ENCODE data around the gene POC5.

POC5 gene

DNA sequence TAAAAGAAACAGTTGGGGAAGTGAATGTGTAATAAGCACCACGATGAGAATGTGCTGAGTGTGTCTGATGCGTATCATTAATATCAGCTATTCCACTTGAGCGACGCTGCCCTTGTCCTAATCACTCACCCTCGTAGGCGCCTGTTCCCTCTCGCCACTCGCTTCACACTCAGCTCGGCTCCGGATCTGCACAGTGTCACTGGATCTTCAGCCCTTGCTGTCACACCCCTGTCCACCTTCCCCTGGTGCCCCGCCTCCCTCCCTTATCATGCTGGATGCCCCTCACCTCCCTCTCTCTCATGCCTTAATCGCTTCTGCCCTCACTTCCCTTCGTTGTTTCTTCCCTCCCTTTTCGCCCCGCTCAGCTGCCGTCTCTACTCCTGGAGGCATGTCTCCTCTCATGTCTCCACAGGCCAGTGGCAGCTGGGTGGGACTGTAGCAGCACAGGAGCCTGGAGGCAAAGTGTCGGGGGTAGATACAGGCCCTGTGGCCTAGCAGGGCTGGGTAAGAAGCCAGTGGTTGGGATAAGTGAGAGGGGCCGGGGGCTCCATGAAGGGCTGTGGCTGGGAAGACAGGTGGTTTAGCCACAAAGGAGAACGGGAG lies 62.4 kb downstream of the POC5 start:
- TF ChIP-seq GABPA (IDR thresholded peaks at IDR 0.05; ENCODE audit: low read depth): no peak
- TF ChIP-seq POLR2AphosphoS5 (IDR thresholded peaks at IDR 0.05; ENCODE audit: low read depth): no peak
- TF ChIP-seq CTCF (IDR thresholded peaks at IDR 0.05; ENCODE audit: insufficient read depth, low read length): no peak
- no peak overlapping the region for H3K4me3 ChIP-seq (replicated peaks; ENCODE audit: insufficient read depth, low read length)
- no peaks in the 10 kb centered on the region for H3K27me3 ChIP-seq (ENCODE audit: insufficient read depth, poor library complexity, severe bottlenecking)
- H3K27ac ChIP-seq (replicated peaks): no peak overlapping the region
- DNase-seq (ENCODE audit: low read depth in 1 of 2, low spot score in 1 of 2): no peak

DNA sequence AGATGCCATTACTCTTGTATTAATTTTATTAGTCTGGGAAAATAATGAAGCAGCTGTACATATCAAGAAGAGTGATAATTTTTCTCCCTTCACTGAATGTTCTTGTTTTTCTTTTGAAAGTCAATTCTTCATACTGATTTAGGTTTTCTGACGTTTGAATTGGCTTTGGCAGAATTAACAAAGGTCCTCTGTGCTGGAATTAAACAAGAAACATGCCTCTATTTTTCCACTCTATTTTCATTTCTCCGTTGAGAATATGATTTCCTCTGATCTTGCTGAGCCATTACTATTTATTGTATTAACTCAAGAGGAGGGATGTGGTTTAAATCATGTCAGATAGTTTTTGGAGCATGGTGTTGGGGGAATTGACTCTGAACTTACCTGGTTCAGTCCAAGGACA lies 63.7 kb downstream of the POC5 start:
- no peak for TF ChIP-seq POLR2AphosphoS5 (IDR thresholded peaks at IDR 0.05; ENCODE audit: low read depth)
- TF ChIP-seq SPI1 (IDR thresholded peaks at IDR 0.05; ENCODE audit: borderline replicate concordance, low read depth): no peak
- no peak for TF ChIP-seq CTCF (IDR thresholded peaks at IDR 0.05; ENCODE audit: insufficient read depth, low read length)

DNA sequence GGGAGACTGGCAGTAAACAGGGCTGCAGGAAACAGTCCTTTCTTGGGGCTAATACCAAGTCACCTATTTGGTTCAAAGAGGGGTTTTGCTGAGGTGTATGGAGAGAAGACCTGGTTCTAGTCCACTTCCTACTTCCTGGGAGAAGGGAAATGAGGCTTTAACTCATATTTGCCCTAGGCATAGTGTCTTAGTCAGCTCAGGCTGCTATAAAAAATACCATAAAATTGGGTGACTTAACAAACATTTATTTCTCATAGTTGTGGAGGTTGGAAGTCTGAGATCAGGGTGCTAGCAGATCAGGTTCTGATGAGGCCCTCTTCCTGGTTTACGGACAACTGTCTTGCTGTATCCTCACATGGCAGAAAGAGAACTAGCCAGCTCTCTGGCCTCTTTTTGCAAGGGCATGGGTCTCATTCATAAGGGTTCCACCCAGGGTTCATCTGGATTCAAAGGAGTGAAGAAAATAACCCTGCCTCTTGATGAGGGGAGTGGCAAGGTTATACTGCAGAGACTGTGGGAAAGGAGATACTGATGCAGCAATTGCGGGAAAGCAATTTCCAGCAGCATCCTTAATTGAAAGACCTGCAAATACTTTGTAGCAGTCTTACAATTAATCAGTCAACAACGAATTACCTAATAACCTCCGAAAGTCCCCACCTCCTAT lies 65.5 kb downstream of the POC5 start:
- Histone ChIP-seq H3K4me3 (replicated peaks; ENCODE audit: insufficient read depth, low read length) (no peak overlapping the region), H3K27ac (replicated peaks) (no peak overlapping the region), H3K27me3 (ENCODE audit: insufficient read depth, poor library complexity, severe bottlenecking) (no peaks in the 10 kb centered on the region)
- DNase-seq (ENCODE audit: low read depth in 1 of 2, low spot score in 1 of 2): no peak
- TF ChIP-seq GABPA (IDR thresholded peaks at IDR 0.05; ENCODE audit: low read depth): no peak
- TF ChIP-seq POLR2AphosphoS5 (IDR thresholded peaks at IDR 0.05; ENCODE audit: low read depth): no peak
- TF ChIP-seq CTCF (IDR thresholded peaks at IDR 0.05; ENCODE audit: insufficient read depth, low read length): no peak
- TF ChIP-seq SPI1 (IDR thresholded peaks at IDR 0.05; ENCODE audit: borderline replicate concordance, low read depth): no peak
- TF ChIP-seq, protein P1, sequence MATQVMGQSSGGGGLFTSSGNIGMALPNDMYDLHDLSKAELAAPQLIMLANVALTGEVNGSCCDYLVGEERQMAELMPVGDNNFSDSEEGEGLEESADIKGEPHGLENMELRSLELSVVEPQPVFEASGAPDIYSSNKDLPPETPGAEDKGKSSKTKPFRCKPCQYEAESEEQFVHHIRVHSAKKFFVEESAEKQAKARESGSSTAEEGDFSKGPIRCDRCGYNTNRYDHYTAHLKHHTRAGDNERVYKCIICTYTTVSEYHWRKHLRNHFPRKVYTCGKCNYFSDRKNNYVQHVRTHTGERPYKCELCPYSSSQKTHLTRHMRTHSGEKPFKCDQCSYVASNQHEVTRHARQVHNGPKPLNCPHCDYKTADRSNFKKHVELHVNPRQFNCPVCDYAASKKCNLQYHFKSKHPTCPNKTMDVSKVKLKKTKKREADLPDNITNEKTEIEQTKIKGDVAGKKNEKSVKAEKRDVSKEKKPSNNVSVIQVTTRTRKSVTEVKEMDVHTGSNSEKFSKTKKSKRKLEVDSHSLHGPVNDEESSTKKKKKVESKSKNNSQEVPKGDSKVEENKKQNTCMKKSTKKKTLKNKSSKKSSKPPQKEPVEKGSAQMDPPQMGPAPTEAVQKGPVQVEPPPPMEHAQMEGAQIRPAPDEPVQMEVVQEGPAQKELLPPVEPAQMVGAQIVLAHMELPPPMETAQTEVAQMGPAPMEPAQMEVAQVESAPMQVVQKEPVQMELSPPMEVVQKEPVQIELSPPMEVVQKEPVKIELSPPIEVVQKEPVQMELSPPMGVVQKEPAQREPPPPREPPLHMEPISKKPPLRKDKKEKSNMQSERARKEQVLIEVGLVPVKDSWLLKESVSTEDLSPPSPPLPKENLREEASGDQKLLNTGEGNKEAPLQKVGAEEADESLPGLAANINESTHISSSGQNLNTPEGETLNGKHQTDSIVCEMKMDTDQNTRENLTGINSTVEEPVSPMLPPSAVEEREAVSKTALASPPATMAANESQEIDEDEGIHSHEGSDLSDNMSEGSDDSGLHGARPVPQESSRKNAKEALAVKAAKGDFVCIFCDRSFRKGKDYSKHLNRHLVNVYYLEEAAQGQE (IDR thresholded peaks at IDR 0.05; ENCODE audit: insufficient replicate concordance, low read depth): no peak

More for the DNA sequence above, 63.7 kb downstream of the POC5 start:
- Histone ChIP-seq H3K4me3 (replicated peaks; ENCODE audit: insufficient read depth, low read length) (no peak overlapping the region), H3K27me3 (ENCODE audit: insufficient read depth, poor library complexity, severe bottlenecking) (no peaks in the 10 kb centered on the region), H3K27ac (replicated peaks) (no peak overlapping the region)
- DNase-seq (ENCODE audit: low read depth in 1 of 2, low spot score in 1 of 2): no peak

DNA sequence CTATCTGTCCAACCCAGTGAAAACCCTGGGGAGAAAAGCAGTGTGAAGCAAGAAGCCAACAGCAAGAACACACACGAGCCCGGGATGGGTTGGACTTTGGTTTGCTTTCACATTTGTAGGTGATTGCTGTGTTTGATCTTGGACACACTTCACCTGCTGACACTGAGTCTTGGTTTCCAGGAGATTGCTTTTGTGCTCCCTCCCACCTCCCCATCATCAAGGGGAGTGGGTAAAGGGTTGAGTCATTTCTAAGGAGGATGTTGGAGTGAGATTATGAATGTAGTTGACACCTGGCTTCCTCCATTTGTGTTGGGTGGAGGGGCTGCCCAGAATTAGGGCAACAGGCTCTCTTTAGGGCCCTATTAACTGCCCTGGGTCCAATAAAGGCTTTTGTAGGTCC lies 68.5 kb downstream of the POC5 start:
- TF ChIP-seq POLR2AphosphoS5 (IDR thresholded peaks at IDR 0.05; ENCODE audit: low read depth) (no peak), CTCF (IDR thresholded peaks at IDR 0.05; ENCODE audit: insufficient read depth, low read length) (no peak), SPI1 (IDR thresholded peaks at IDR 0.05; ENCODE audit: borderline replicate concordance, low read depth) (no peak), GABPA (IDR thresholded peaks at IDR 0.05; ENCODE audit: low read depth) (no peak)
- TF ChIP-seq, protein P1 (IDR thresholded peaks at IDR 0.05; ENCODE audit: insufficient replicate concordance, low read depth): no peak
- Histone ChIP-seq H3K27ac (replicated peaks) (no peak overlapping the region), H3K4me3 (replicated peaks; ENCODE audit: insufficient read depth, low read length) (no peak overlapping the region), H3K27me3 (ENCODE audit: insufficient read depth, poor library complexity, severe bottlenecking) (no peaks in the 10 kb centered on the region)
- DNase-seq (ENCODE audit: low read depth in 1 of 2, low spot score in 1 of 2): no peak
